AG09319 (cell line): Measurements from ENCODE around the gene SLC17A9.

Source experiments
- DNase-seq: peaks from one replicate; pipeline ENCODE4 v3.0.0-alpha.2; 2010; ENCODE audit warnings: low read depth; ENCODE audit errors: extremely low read depth
- TF ChIP-seq, protein P1 (sequence below): IDR thresholded peaks from 2 replicates; pipeline ENCODE4 v1.5.1; 2011; ENCODE audit warnings: low read depth, mild to moderate bottlenecking, inconsistent platforms, low read length, moderate library complexity

SLC17A9 gene

DNA sequence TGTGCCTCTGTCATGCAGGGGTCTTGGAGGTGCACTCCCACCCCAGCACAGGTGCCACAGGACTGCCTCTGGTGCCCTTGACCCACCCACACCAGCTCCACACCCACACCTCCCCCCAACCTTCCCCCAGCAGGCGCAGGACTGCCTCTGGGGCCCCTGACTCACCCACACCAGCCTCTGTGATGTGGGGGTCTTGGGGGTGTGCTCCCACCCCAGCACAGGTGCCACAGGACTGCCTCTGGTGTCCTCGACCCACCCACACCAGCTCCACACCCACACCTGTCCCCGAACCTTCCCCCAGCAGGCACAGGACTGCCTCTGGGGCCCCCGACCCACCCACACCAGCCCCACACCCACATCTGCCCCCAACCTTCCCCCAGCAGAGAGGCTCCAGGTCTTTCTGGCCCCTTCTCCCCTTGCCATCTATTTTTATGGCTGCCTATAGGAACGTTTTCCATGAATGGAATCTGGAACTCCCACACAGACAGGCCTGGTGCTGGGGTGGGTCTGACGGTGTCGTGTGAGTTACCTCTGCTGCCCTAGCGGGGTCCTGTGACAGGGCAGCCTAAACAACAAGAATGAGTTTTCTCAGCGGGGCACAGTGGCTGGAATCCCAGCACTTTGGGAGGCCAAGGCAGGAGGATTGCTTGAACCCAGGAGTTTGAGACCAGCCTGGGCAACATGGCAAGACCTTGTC lies 23.5 kb downstream of the SLC17A9 start:
- DNase-seq, result no peak
- TF ChIP-seq, protein P1, sequence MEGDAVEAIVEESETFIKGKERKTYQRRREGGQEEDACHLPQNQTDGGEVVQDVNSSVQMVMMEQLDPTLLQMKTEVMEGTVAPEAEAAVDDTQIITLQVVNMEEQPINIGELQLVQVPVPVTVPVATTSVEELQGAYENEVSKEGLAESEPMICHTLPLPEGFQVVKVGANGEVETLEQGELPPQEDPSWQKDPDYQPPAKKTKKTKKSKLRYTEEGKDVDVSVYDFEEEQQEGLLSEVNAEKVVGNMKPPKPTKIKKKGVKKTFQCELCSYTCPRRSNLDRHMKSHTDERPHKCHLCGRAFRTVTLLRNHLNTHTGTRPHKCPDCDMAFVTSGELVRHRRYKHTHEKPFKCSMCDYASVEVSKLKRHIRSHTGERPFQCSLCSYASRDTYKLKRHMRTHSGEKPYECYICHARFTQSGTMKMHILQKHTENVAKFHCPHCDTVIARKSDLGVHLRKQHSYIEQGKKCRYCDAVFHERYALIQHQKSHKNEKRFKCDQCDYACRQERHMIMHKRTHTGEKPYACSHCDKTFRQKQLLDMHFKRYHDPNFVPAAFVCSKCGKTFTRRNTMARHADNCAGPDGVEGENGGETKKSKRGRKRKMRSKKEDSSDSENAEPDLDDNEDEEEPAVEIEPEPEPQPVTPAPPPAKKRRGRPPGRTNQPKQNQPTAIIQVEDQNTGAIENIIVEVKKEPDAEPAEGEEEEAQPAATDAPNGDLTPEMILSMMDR, result no peak

DNA sequence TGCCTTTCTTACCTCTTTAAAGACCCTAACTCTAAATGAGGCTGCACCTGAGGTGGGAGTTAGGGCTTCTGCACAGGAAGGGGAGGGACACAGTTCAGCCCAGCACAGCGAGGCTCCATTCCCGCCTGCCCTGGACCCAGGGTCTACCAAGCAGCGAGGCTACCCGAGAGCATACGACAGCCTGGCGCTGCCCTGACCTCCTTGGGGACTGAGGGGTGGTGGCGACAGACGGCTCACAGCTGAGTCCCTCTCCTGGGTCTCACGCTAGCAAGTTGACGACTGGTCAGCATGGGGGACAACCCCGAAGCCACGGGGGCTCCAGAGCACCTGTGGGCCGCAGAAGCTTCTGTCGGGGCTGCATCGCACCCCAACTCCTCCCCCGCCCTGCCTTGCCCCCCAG lies 24.4 kb downstream of the SLC17A9 start:
- DNase-seq, result no peak
- TF ChIP-seq, protein P1, result no peak

DNA sequence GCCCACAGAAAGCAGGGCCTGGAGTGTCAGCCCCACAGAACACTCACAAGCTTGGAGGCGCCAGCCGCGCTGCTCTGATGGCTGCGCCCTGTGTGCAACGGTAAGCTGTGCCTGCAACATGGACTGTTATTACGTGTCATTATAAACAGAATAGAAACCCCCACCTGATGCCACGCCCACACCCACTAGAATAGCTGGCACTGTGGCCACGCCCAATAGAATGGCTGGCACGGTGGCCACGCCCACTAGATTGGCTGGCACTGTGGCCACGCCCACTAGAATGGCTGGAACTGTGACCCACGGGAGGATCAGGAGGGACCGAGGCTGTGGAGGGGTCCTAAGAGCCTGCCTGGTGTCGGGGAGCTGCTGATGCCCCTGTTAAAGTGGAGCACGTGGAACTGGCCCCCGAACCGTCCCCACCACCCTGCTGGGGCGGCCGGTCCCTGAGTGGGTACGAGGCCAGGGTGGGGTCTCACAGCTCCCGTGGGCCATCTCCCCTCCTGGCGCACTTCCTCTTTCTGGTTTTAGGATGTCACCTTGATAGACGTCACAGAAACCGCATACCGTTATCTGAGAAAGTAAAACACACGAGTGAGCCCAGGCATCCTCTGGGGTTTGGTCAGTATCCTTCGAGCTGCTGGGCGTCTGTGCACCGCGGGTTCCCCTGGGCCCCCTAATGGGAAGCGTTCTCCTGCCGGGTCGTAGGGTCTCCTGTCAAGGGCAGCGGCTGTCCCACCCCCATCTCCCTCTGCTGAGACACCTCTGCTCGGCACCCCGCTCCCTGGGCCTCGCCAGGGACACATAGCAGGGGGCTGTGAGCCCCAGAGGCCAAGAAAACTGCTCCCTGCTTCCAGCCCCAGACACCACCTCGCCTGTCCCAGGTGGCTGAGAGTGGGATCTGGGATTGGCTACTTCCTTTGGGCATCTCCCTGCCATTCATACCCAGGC lies 25.4 kb downstream of the SLC17A9 start:
- DNase-seq, result no peak
- TF ChIP-seq, protein P1, result no peak

DNA sequence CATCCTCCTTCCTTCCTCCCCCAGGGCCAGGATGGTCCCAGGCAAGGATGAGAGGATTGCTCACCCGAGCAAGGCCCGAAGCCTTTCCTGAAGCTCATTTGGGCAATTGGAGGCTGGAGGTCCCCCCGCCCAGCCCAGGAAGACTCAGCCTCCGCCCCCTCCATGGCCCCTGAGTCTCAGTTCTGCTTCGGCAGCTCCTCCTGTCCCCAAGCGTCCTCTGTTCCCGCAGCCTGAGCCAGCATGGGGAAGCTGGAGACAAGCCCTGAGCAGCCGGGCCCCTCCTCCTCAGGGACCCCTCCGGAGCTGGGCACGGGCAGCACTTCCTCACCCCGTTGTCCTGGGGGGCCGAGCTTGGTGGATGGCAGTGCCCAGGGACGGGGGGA lies 26.0 kb downstream of the SLC17A9 start:
- no peak for DNase-seq

DNA sequence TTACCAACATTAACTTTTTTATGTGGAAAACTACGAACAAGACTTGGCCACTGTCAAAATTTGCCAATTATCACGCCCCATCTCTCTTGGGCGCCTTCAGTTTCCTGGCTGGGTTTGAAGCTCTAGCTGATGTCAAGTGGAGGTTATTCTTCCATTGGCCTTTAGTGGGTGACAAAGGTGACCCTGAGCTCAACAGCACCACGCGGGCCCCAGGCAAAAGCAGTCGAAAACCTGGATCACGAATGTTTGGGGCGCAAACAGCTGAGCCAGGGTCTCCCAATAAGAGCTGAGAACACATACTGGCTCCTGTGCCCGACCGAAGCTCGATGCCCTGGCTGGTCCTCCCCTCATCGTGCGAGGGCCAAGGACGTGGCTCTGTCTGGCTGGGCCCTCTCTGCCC lies 26.8 kb downstream of the SLC17A9 start:
- no peak for DNase-seq
- TF ChIP-seq, protein P1, result no peak

More for the DNA sequence above, 26.0 kb downstream of the SLC17A9 start:
- TF ChIP-seq, protein P1, result no peak

DNA sequence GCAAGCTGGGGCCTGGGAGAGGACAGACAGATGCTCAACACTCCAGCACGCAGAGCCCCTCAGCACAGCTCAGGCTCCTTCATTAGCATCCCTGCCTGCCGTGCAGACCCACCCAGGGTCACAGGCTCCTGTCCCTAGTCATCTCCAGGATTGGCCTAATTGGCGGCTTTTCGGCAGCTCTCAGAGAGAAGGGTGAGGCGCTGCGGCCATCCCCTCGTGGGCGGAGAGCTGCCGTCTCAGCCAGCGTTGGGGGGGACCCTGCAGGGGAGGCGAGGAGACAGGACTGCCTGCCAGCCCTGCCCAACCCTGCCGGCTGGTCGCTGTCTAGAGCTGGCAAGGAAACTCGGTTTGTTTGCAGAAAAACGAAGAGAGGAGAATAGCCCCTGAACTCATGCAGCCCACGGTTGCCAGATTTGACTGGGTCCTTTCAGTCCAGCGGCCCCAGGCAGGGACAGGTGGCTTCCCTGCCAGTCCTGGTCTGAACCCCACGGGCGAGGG lies 27.4 kb downstream of the SLC17A9 start:
- DNase-seq, result no peak
- TF ChIP-seq, protein P1, result no peak

DNA sequence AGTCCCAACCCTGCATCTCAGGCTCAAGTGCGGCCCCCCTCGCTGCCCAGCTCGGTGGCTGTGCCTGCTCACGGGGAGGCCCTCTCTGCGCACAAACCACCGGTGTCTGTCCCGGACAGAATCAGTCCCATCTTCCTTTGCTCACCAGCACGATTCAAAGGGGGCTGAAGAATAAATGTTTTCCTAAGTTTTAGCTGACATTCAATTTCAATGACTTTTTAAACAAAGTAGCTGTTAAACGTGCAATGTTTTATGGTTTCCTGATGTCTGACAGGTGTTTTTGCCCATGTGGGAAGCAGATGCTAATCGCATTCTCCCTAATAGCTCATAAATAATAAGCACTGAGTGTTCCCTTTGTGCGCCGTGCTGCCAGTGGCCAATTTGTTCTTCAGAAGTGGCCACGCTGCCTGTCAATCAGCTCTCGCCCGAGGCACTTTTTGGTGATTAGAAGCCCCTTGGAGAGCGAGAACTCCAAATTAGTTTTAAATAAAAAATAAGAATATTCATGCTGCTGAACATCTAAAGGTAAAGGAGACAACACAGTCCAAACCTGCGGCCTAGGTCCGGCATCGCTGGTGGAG lies 28.0 kb downstream of the SLC17A9 start:
- DNase-seq, result no peak
- TF ChIP-seq, protein P1, result no peak
